HFF-Myc (cell line): ENCODE results near the gene OR51D1.

Experiments used
- DNase-seq: peaks from one replicate; pipeline ENCODE4 v3.0.0-alpha.2; 2011; ENCODE audit warnings: low read depth; ENCODE audit errors: extremely low read depth
- H3K4me3 ChIP-seq: replicated peaks from 2 replicates; pipeline ENCODE4 v1.5.1; 2011; ENCODE audit warnings: low read depth, mild to moderate bottlenecking, control low read depth, low read length
- CTCF ChIP-seq: IDR thresholded peaks from 2 replicates; pipeline ENCODE4 v1.5.1; 2012; ENCODE audit warnings: mild to moderate bottlenecking, low read depth, low read length, control low read depth; ENCODE audit errors: missing control alignments

Gene OR51D1

GRCh38 chr11:4664183-4664582 is 26.9 kb downstream of the OR51D1 start:
- no peak overlapping the region for H3K4me3 ChIP-seq
- TF ChIP-seq CTCF: no peak
- no peak for DNase-seq

- H3K4me3 ChIP-seq: no peak overlapping the region
- DNase-seq: no peak
- TF ChIP-seq CTCF: no peak
Observed at GRCh38 chr11:4664786-4665185, 27.5 kb downstream of the OR51D1 start.

- no peak overlapping the region for H3K4me3 ChIP-seq
- TF ChIP-seq CTCF: no peak
- DNase-seq: no peak
Observed at GRCh38 chr11:4665424-4665823, 28.1 kb downstream of the OR51D1 start.

- H3K4me3 ChIP-seq: no peak overlapping the region
- DNase-seq: no peak
- TF ChIP-seq CTCF: no peak
Observed at GRCh38 chr11:4671741-4672140, 34.5 kb downstream of the OR51D1 start.

- no peak for TF ChIP-seq CTCF
- no peak overlapping the region for H3K4me3 ChIP-seq
Observed at GRCh38 chr11:4672470-4672869, 35.2 kb downstream of the OR51D1 start.

GRCh38 chr11:4673781-4674180 is 36.5 kb downstream of the OR51D1 start:
- DNase-seq: no peak
- no peak overlapping the region for H3K4me3 ChIP-seq
- TF ChIP-seq CTCF: no peak

More at GRCh38 chr11:4672470-4672869, 35.2 kb downstream of the OR51D1 start:
- no peak for DNase-seq

- no peak overlapping the region for H3K4me3 ChIP-seq
- TF ChIP-seq CTCF: no peak
- no peak for DNase-seq
Observed at GRCh38 chr11:4677948-4678347, 40.7 kb downstream of the OR51D1 start.
